MM.1S (cell line): ENCODE measurements around the gene ZNF609.

Experiments
- DNase-seq: peaks from one replicate; pipeline ENCODE4 v3.0.0-alpha.2; 2015
- H2AFZ ChIP-seq: fragments of 300-600 bp; sonication (generic); 2 replicates; pipeline ENCODE4 v1.6.0; 2016; ENCODE audit warnings: antibody characterized with exemption, low read length
- H3F3A ChIP-seq: fragments of 300-600 bp; sonication (generic); 2 replicates; pipeline ENCODE4 v1.6.1; 2016; ENCODE audit warnings: mild to moderate bottlenecking, antibody characterized with exemption, low read length, moderate library complexity, mixed read lengths; ENCODE audit not compliant: insufficient read depth
- H3K27ac ChIP-seq: fragments of 300-600 bp; sonication (generic); 2 replicates; pipeline ENCODE4 v1.5.1; 2016; ENCODE audit warnings: mild to moderate bottlenecking, low read length
- H3K27me3 ChIP-seq: fragments of 300-600 bp; sonication (generic); replicated peaks from 2 replicates; pipeline ENCODE4 v1.6.0; 2016; ENCODE audit warnings: low read length; ENCODE audit not compliant: insufficient read depth
- H3K36me3 ChIP-seq: fragments of 300-600 bp; sonication (generic); replicated peaks from 2 replicates; pipeline ENCODE4 v1.6.1; 2016; ENCODE audit warnings: mild to moderate bottlenecking, low read length, mixed read lengths; ENCODE audit not compliant: insufficient read depth
- H3K4me1 ChIP-seq: fragments of 300-600 bp; sonication (generic); 2 replicates; pipeline ENCODE4 v1.6.1; 2016; ENCODE audit warnings: low read length, mixed read lengths
- H3K4me2 ChIP-seq: fragments of 300-600 bp; sonication (generic); 2 replicates; pipeline ENCODE4 v1.6.0; 2016; ENCODE audit warnings: low read depth, low read length
- H3K4me3 ChIP-seq: fragments of 300-600 bp; sonication (generic); 2 replicates; pipeline ENCODE4 v1.5.1; 2016; ENCODE audit warnings: low read length, mixed read lengths
- H3K79me2 ChIP-seq: fragments of 300-600 bp; sonication (generic); 2 replicates; pipeline ENCODE4 v1.6.1; 2016; ENCODE audit warnings: mixed run types, low read length, mixed read lengths
- H3K9ac ChIP-seq: fragments of 300-600 bp; sonication (generic); 2 replicates; pipeline ENCODE4 v1.6.1; 2016; ENCODE audit warnings: low read length, mixed read lengths
- H3K9me2 ChIP-seq: fragments of 300-600 bp; sonication (generic); replicated peaks from 2 replicates; pipeline ENCODE4 v1.6.1; 2016; ENCODE audit warnings: mild to moderate bottlenecking, low read length, mixed read lengths; ENCODE audit not compliant: insufficient read depth
- H3K9me3 ChIP-seq: fragments of 300-600 bp; sonication (generic); replicated peaks from 2 replicates; pipeline ENCODE4 v1.6.1; 2016; ENCODE audit warnings: mild to moderate bottlenecking, low read length, mixed read lengths; ENCODE audit not compliant: insufficient read depth
- H4K20me1 ChIP-seq: fragments of 300-600 bp; sonication (generic); 2 replicates; pipeline ENCODE4 v1.6.1; 2016; ENCODE audit warnings: mild to moderate bottlenecking, low read length, moderate library complexity, mixed read lengths; ENCODE audit not compliant: insufficient read depth
- EZH2 ChIP-seq: fragments of 300-600 bp; sonication (generic); optimal IDR thresholded peaks from 2 replicates; pipeline ENCODE3; 2017; ENCODE audit warnings: low read depth, mild to moderate bottlenecking, antibody characterized with exemption, low read length, mixed read lengths
- EZH2phosphoT487 ChIP-seq: fragments of 300-600 bp; sonication (generic); IDR thresholded peaks from 2 replicates; pipeline ENCODE4 v1.6.1; 2018; ENCODE audit warnings: antibody characterized with exemption, low read length
- TF ChIP-seq, protein P1 (sequence below): fragments of 300-600 bp; sonication (generic); IDR thresholded peaks from 2 replicates; pipeline ENCODE4 v1.5.1; 2016; ENCODE audit warnings: antibody characterized with exemption, low read length, mixed read lengths

Gene ZNF609

DNA sequence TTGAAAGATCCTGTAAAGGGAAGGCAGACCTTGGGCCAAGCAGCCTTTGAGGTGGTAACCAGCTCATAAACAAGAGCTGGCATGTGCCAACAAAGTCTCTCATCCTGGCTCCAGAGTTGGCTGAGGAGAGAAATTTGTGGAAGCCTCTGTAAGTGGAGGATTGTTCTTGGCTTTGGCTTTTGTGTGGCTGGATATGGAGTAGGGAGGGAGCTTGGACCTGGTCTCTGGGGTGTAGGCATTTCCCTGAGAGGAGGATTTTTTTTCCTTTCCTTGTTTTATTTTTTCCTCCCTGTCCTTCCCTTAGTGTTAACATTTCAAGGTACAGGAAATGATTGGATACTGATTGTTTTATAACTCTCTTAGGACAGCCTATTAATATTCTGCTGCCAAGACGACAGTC, 60.8 kb downstream of the ZNF609 start:
- TF ChIP-seq EZH2phosphoT487 (no peak), EZH2 (no peak)
- TF ChIP-seq, protein P1, sequence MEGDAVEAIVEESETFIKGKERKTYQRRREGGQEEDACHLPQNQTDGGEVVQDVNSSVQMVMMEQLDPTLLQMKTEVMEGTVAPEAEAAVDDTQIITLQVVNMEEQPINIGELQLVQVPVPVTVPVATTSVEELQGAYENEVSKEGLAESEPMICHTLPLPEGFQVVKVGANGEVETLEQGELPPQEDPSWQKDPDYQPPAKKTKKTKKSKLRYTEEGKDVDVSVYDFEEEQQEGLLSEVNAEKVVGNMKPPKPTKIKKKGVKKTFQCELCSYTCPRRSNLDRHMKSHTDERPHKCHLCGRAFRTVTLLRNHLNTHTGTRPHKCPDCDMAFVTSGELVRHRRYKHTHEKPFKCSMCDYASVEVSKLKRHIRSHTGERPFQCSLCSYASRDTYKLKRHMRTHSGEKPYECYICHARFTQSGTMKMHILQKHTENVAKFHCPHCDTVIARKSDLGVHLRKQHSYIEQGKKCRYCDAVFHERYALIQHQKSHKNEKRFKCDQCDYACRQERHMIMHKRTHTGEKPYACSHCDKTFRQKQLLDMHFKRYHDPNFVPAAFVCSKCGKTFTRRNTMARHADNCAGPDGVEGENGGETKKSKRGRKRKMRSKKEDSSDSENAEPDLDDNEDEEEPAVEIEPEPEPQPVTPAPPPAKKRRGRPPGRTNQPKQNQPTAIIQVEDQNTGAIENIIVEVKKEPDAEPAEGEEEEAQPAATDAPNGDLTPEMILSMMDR, result no peak
- peaks cover 34% of the 10 kb centered on the region for H3K79me2 ChIP-seq

DNA sequence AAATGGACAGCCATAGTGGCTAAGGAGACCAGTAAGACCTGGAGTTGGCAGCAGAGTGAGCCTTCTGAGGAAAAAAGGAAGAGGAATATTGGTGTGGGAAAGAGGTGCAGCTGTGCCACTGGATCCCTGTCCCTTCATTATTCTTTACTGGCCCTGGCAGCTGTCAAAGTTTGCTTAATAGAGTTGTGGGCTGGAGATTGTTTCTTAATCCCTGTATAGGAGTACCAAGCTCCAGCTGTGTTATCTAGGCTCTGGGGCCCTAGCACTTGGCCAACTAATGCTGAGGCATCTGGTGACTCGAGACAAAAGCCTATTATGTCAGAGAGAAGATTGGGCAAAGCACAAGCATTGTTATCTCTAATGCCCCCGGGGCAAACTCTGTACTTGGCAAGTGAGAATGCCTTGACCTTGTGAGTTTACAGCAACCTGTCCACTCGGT, 61.4 kb downstream of the ZNF609 start:
- no peak for DNase-seq
- H3K79me2 ChIP-seq, result peaks cover 39% of the 10 kb centered on the region
- no peaks in the 10 kb centered on the region for H3K4me1 ChIP-seq
- no peak overlapping the region for H3K9ac ChIP-seq
- H3K4me3 ChIP-seq, result no peak overlapping the region
- no peaks in the 10 kb centered on the region for H4K20me1 ChIP-seq
- H3K27ac ChIP-seq, result no peak overlapping the region
- TF ChIP-seq EZH2 (no peak), EZH2phosphoT487 (no peak)
- TF ChIP-seq, protein P1, result no peak
- H2AFZ ChIP-seq, result no peak overlapping the region
- H3K9me2 ChIP-seq, result no peaks in the 10 kb centered on the region
- no peaks in the 10 kb centered on the region for H3K9me3 ChIP-seq
- H3K4me2 ChIP-seq, result no peak overlapping the region
- no peaks in the 10 kb centered on the region for H3K36me3 ChIP-seq
- no peaks in the 10 kb centered on the region for H3F3A ChIP-seq
- H3K27me3 ChIP-seq, result no peaks in the 10 kb centered on the region

More for the DNA sequence above, 60.8 kb downstream of the ZNF609 start:
- Histone ChIP-seq H2AFZ (no peak overlapping the region), H3K9me2 (no peaks in the 10 kb centered on the region), H3K27me3 (no peaks in the 10 kb centered on the region), H3K4me1 (no peaks in the 10 kb centered on the region), H3K36me3 (no peaks in the 10 kb centered on the region), H3K27ac (no peak overlapping the region), H3F3A (no peaks in the 10 kb centered on the region), H4K20me1 (no peaks in the 10 kb centered on the region), H3K4me3 (no peak overlapping the region), H3K9me3 (no peaks in the 10 kb centered on the region), H3K4me2 (no peak overlapping the region), H3K9ac (no peak overlapping the region)
- no peak for DNase-seq

DNA sequence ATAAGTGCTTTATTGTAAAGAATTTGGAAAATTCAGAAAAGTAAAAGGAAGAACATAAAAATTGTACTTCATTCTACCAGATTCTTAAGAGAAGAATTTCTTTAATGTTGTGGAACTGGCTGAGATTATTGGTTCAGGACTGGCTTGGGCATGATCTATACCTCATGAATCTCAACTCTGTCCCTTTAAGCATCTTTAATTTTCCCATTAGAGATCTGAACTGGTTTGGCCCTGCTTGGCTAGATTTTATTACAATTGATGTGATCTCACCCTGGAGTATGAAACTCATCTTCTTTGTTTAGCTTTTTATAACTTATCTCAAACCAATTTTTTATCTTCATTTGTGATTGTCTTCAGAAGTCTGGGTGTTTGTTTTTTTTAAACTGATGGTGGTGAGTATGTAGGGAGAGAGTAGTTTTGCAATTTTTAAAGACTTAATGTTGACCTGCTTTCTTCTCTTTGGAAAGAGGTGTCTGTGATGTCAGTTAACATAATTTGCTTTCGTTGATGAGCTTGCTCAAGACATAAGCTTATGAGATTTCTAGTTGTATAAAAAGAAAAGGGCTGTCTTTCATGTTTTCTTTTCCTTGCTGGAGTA, 61.9 kb downstream of the ZNF609 start:
- TF ChIP-seq, protein P1, result no peak
- TF ChIP-seq EZH2phosphoT487 (no peak), EZH2 (no peak)
- no peaks in the 10 kb centered on the region for H3F3A ChIP-seq
- no peak overlapping the region for H3K4me2 ChIP-seq
- DNase-seq, result no peak
- no peaks in the 10 kb centered on the region for H4K20me1 ChIP-seq
- no peaks in the 10 kb centered on the region for H3K36me3 ChIP-seq
- no peaks in the 10 kb centered on the region for H3K4me1 ChIP-seq
- H2AFZ ChIP-seq, result no peak overlapping the region
- no peaks in the 10 kb centered on the region for H3K27me3 ChIP-seq
- H3K27ac ChIP-seq, result no peak overlapping the region
- no peak overlapping the region for H3K9ac ChIP-seq
- H3K9me2 ChIP-seq, result no peaks in the 10 kb centered on the region
- H3K4me3 ChIP-seq, result no peak overlapping the region
- no peaks in the 10 kb centered on the region for H3K9me3 ChIP-seq
- peaks cover 38% of the 10 kb centered on the region for H3K79me2 ChIP-seq
